Coronary artery (tissue), 2 donors: ENCODE measurements around the gene PTER.

Source experiments
- DNase-seq: peaks from one replicate; pipeline ENCODE4 v3.0.0-alpha.2; 2017; ENCODE audit warnings: low spot score
- H3K27ac ChIP-seq, 2 donors: fragments of 200-600 bp; sonication (generic); one replicate each; pipeline ENCODE4 v1.5.1; 2016 to 2019
- H3K4me3 ChIP-seq: fragments of 200-600 bp; sonication (generic); 2 replicates; pipeline ENCODE4 v1.5.1; 2016; ENCODE audit warnings: mild to moderate bottlenecking, moderate library complexity
- TF ChIP-seq, protein P1 (sequence below): fragments of 200-600 bp; sonication (generic); IDR thresholded peaks from one replicate; pipeline ENCODE4 v1.5.1; 2019; ENCODE audit warnings: antibody characterized with exemption

The PTER gene

DNA sequence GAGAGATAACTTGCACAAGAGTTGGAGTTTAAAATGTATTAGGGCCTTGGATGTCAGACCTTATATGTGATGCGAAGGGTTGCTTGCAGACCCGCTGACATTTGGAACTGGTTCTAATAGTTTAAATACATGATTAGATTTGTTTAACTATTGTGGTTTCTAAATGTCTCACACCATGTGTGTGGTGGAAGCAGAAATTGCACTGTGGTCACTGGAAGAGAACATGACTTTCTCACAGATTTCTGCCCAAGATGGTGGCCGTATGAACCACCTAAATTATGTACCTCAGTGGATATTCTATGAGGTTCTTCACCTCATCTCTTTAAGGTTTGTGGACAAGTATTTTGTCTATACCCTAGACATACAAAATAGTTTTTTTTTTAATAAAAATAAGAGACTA is 93.0 kb downstream of the PTER start:
- H3K27ac ChIP-seq = no peak overlapping the region
- H3K4me3 ChIP-seq = no peak overlapping the region
- no peak for DNase-seq
- TF ChIP-seq, protein P1, sequence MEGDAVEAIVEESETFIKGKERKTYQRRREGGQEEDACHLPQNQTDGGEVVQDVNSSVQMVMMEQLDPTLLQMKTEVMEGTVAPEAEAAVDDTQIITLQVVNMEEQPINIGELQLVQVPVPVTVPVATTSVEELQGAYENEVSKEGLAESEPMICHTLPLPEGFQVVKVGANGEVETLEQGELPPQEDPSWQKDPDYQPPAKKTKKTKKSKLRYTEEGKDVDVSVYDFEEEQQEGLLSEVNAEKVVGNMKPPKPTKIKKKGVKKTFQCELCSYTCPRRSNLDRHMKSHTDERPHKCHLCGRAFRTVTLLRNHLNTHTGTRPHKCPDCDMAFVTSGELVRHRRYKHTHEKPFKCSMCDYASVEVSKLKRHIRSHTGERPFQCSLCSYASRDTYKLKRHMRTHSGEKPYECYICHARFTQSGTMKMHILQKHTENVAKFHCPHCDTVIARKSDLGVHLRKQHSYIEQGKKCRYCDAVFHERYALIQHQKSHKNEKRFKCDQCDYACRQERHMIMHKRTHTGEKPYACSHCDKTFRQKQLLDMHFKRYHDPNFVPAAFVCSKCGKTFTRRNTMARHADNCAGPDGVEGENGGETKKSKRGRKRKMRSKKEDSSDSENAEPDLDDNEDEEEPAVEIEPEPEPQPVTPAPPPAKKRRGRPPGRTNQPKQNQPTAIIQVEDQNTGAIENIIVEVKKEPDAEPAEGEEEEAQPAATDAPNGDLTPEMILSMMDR = no peak

DNA sequence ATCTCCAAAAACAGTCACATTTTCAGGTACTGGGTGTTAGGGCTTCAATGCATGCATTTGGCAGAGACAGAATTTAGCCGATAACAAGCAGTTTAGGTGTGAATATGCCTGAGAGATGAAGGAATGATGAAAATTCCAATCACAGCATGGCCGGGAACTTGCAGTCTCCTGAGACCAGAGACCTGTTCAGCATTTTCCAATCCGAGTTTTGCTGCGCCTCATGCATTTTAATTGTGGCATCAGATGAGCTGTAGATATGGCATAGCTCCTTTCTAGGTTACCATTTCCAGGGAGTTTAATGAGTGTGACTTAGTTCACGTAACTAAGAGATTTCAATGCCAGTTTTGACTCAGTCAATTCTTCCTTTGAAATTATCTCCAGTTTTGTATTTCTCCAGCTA is 99.3 kb downstream of the PTER start:
- Histone ChIP-seq H3K4me3 (no peak overlapping the region), H3K27ac (no peak overlapping the region)
- TF ChIP-seq, protein P1 = no peak
- DNase-seq = no peak

GRCh38 chr10:16544099-16544498 is 107.3 kb downstream of the PTER start:
- no peak for DNase-seq
- H3K27ac ChIP-seq = no peak overlapping the region
- H3K4me3 ChIP-seq = no peak overlapping the region
- TF ChIP-seq, protein P1 = no peak

GRCh38 chr10:16544591-16544990 is 107.8 kb downstream of the PTER start:
- H3K4me3 ChIP-seq = no peak overlapping the region
- no peak overlapping the region for H3K27ac ChIP-seq
- TF ChIP-seq, protein P1 = no peak
- no peak for DNase-seq

DNA sequence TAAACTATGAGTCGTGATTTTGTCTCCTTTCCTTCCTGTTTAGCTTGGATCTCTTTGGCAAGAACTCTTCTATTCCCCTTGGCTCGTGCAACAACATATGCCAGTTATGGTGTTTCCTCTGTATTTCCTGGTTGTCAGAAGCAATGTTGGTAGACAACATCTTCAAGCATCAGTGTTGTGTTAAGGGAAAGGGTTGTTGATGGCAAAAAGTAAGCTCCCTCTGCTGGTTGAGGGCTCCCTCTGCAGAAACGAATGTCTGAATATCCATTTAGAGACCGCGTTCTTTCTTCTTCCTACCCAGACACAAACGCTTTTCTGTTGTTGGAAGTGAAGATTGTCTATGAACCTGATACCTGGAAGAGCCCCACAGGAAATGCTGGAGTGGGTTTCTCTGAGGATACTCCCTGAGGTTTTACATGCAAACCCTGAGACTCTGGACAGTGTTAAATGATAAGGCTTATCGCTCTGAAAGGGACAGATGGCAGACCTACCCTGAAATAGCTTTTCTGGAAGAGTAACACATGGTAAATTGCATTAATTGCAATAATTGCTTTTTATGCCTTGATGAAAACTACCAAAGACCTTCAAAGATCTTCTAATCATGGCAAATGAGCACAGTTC is 108.4 kb downstream of the PTER start:
- TF ChIP-seq, protein P1 = peak; percentile 33
- no peak for DNase-seq
- Histone ChIP-seq H3K4me3 (no peak overlapping the region), H3K27ac (no peak overlapping the region)

DNA sequence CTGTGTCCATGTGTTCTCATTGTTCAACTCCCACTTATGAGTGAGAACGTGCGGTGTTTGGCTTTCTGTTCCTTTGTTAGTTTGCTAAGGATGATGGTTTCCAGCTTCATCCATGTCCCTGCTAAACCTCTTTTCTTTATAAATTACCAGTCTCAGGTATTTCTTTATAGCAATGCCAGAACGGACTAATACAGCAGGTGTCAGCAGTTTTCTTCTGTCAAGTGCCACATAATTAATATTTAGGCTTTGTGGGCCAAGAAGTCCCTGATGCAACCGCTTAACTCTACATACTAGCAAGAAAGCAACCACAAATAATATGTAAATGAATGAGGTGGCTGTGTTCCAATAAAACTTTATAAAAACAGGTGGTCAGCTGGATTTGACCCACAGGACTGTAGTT is 111.2 kb downstream of the PTER start:
- Histone ChIP-seq H3K27ac (no peak overlapping the region), H3K4me3 (no peak overlapping the region)
- DNase-seq = no peak
- TF ChIP-seq, protein P1 = no peak

- no peak for DNase-seq
- no peak overlapping the region for H3K27ac ChIP-seq
- TF ChIP-seq, protein P1 = no peak
- H3K4me3 ChIP-seq = no peak overlapping the region
Measured at GRCh38 chr10:16559236-16559773, 122.5 kb downstream of the PTER start.
